Measurements from ENCODE around the gene TAF3.
"Not testable (repeated sequence)": the region's sequence is repeated elsewhere in the genome, so short reads cannot be mapped to it uniquely, and the experiment has no call there.

GRCh38 chr10:7782194-7782593 lies 36.1 kb upstream of the TAF3 start:
- TF ChIP-seq CTCF (IDR thresholded peaks at IDR 0.05; ENCODE audit: borderline replicate concordance, extremely low read depth, low read length, poor library complexity, severe bottlenecking); EZH2 (IDR thresholded peaks at IDR 0.05; ENCODE audit: borderline replicate concordance, low read depth, low read length, severe bottlenecking): not testable (repeated sequence)

All from DND-41 (cell line).